HepG2 (cell line): ENCODE results near the gene TTC6. TPM values are rescaled to one million over a fixed set of nuclear protein-coding genes. Genes with fewer than 3 reads are reported as not detected.

Source experiments
- ATF2 ChIP-seq: sonication (generic); formaldehyde crosslinking; IDR thresholded peaks from 2 replicates; pipeline ENCODE4 v1.4.0; 2020; ENCODE audit warnings: missing genetic modification reagents
- BRD4 ChIP-seq: sonication (generic); formaldehyde crosslinking; IDR thresholded peaks from 2 replicates; pipeline ENCODE4 v1.4.0; 2020; ENCODE audit warnings: missing genetic modification reagents
- CEBPG ChIP-seq: IDR thresholded peaks from 2 replicates; pipeline ENCODE4 v1.6.1; 2016
- MAF1 ChIP-seq: sonication (generic); formaldehyde crosslinking; IDR thresholded peaks from 2 replicates; pipeline ENCODE4 v1.5.0; 2020; ENCODE audit warnings: missing genetic modification reagents, borderline replicate concordance
- MEIS2 ChIP-seq: sonication (generic); formaldehyde crosslinking; IDR thresholded peaks from 2 replicates; pipeline ENCODE4 v1.9.0; 2021; ENCODE audit warnings: mild to moderate bottlenecking, missing genetic modification reagents
- RNF2 ChIP-seq: fragments of 450-650 bp; conservative IDR thresholded peaks from 2 replicates; pipeline ENCODE4 v1.6.1; 2016; ENCODE audit warnings: low read depth
- TP53 ChIP-seq: sonication (generic); formaldehyde crosslinking; conservative IDR thresholded peaks from 2 replicates; pipeline ENCODE4 v1.4.0; 2020; ENCODE audit warnings: missing genetic modification reagents
- YEATS4 ChIP-seq: sonication (generic); formaldehyde crosslinking; IDR thresholded peaks from 2 replicates; pipeline ENCODE4 v1.4.0; 2020; ENCODE audit warnings: missing genetic modification reagents, borderline replicate concordance
- ZBTB40 ChIP-seq, 2 experiments: fragments of 450-650 bp in 1 of 2; sonication (generic) in 1 of 2; formaldehyde crosslinking in 1 of 2; IDR thresholded peaks; 2 replicates each; pipeline versions ENCODE4 v1.6.1 to v1.8.0; 2016 to 2022; ENCODE audit warnings: antibody characterized with exemption in 1 of 2, mild to moderate bottlenecking in 1 of 2, missing genetic modification reagents in 1 of 2
- ZNF333 ChIP-seq: sonication (generic); formaldehyde crosslinking; IDR thresholded peaks from 2 replicates; pipeline ENCODE4 v1.4.0; 2020; ENCODE audit warnings: mild to moderate bottlenecking, missing genetic modification reagents, borderline replicate concordance
- ZNF34 ChIP-seq: sonication (generic); formaldehyde crosslinking; IDR thresholded peaks from 2 replicates; pipeline ENCODE4 v1.4.0; 2020; ENCODE audit warnings: mild to moderate bottlenecking, missing genetic modification reagents, borderline replicate concordance
- ZNF446 ChIP-seq: sonication (generic); formaldehyde crosslinking; IDR thresholded peaks from 2 replicates; pipeline ENCODE4 v1.5.0; 2020; ENCODE audit warnings: mild to moderate bottlenecking, missing genetic modification reagents
- ZNF556 ChIP-seq: sonication (generic); formaldehyde crosslinking; IDR thresholded peaks from 2 replicates; pipeline ENCODE4 v1.4.0; 2020; ENCODE audit warnings: mild to moderate bottlenecking, missing genetic modification reagents, borderline replicate concordance
- ZNF572 ChIP-seq: sonication (generic); formaldehyde crosslinking; IDR thresholded peaks from 2 replicates; pipeline ENCODE4 v1.5.1; 2020; ENCODE audit warnings: mild to moderate bottlenecking, missing genetic modification reagents
- ZNF678 ChIP-seq: sonication (generic); formaldehyde crosslinking; IDR thresholded peaks from 2 replicates; pipeline ENCODE4 v1.4.0; 2020; ENCODE audit warnings: mild to moderate bottlenecking, missing genetic modification reagents
- ZNF710 ChIP-seq: sonication (generic); formaldehyde crosslinking; IDR thresholded peaks from 2 replicates; pipeline ENCODE4 v1.5.0; 2020; ENCODE audit warnings: mild to moderate bottlenecking, missing genetic modification reagents, borderline replicate concordance
- ZSCAN22 ChIP-seq: sonication (generic); formaldehyde crosslinking; IDR thresholded peaks from 2 replicates; pipeline ENCODE4 v1.4.0; 2020; ENCODE audit warnings: mild to moderate bottlenecking, missing genetic modification reagents
- polyA plus RNA-seq, 8 experiments: library from polyadenylated mRNA; depleted of rRNA in 3 of 8; stranded (reverse) in 7 of 8; unstranded in 1 of 8; fragments of >200 nt; fragmentation: Illumina TruSeq in 4 of 8; extraction: Trizol in 4 of 8; gene quantifications; 2 replicates each; pipeline versions ENCODE4 v1.2.1 to v1.2.3, GENCODE V29; 2011 to 2016; ENCODE audit warnings: low read depth in 4 of 8, missing spikeins in 1 of 8, mixed read lengths in 1 of 8; ENCODE audit not compliant: insufficient read depth in 1 of 8
- total RNA-seq, 5 experiments: library from RNA; depleted of rRNA; stranded (reverse); fragments of >200 nt; fragmentation: Illumina TruSeq; extraction: Trizol; gene quantifications; 2 replicates each; pipeline ENCODE4 v1.2.3, GENCODE V29; 2016; ENCODE audit warnings: low read depth in 1 of 5

The TTC6 gene
- total and polyA plus RNA-seq, 2 of the 13 experiments (the other 11 are each of a cell fraction or from before 2014, with no cell fraction given): 9.3 to 27.4 TPM

- TF ChIP-seq ATF2 (no peak), ZNF572 (no peak), ZNF446 (CRISPR knock-in tag) (no peak), ZNF556 (CRISPR knock-in tag) (no peak), ZBTB40 (IDR thresholded peaks at IDR 0.05) (no peak), ZBTB40 (CRISPR knock-in tag; IDR thresholded peaks at IDR 0.05) (no peak), ZSCAN22 (CRISPR knock-in tag) (no peak), ZNF678 (CRISPR knock-in tag) (no peak), ZNF710 (CRISPR knock-in tag) (no peak), MEIS2 (CRISPR knock-in tag) (no peak), MAF1 (no peak), TP53 (CRISPR knock-in tag) (no peak), CEBPG (no peak), BRD4 (CRISPR knock-in tag) (no peak), ZNF34 (CRISPR knock-in tag) (no peak), ZNF333 (CRISPR knock-in tag) (no peak), RNF2 (no peak), YEATS4 (CRISPR knock-in tag) (no peak)
These were observed 20.3 kb downstream of the TTC6 start (continued) for GRCh38 chr14:37615582-37616289.
